ENCODE data around the gene WHAMM. TPM values are rescaled to one million over a fixed set of nuclear protein-coding genes. Genes with fewer than 3 reads are reported as not detected.
"Not testable (repeated sequence)": the region's sequence is repeated elsewhere in the genome, so short reads cannot be mapped to it uniquely, and the experiment has no call there.

The WHAMM gene
- total RNA-seq, 1 donor from 2014 or later = 7.9 TPM

DNA sequence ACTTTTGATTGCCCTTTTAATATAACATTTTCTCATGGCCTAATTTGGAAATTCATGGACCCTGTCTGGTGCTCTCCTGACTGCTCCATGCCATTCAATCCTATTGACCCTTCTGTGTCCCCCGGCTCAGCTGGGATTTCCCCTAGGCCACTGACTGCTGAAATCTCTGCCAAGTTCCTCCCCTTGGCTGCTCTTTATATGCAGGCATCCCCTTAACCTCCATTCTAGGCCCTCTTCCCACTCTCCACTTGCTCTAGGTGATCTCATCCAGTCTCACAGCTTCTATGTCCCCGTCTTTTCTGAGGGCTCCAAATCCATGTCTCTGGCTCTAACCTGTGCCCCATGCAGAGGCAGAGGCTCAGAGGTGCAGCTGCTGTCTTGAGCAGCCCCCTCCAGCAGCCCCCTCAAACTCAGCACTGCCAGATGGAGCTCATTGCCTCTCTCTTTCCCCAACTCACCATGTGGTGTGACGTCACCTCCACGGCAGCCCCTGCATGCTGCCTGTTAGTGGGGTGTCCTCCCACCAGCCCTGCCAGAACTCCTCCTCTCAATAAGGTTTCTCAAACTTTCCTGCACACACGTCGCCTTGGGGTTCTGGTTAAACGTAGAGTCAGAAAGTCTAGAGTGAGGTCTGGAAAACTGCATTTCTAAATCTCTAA, 10.1 kb upstream of the WHAMM start:
- DNase-seq (ENCODE audit: extremely low read depth, low read depth, low spot score) = no peak

DNA sequence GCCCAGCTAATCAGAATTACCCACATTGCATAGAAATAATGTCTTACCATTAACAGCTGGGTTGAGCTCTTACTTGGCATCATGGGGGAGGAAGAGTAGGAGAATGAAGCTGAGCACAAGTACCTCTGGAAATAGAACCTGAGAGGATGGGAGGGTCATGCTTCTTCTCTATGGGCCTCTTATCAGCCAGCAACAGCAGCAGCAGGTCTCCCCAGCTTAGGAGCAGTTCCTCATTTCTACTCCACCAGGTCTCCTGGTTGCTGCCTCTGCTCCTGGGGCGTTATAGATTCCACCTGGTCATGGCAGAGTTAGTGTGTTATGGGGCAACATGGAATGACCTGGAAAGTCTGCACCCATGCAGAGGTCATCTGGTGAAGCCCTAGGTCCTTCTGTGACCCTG, 6.9 kb upstream of the WHAMM start:
- DNase-seq (ENCODE audit: extremely low read depth, low read depth, low spot score) = no peak

DNA sequence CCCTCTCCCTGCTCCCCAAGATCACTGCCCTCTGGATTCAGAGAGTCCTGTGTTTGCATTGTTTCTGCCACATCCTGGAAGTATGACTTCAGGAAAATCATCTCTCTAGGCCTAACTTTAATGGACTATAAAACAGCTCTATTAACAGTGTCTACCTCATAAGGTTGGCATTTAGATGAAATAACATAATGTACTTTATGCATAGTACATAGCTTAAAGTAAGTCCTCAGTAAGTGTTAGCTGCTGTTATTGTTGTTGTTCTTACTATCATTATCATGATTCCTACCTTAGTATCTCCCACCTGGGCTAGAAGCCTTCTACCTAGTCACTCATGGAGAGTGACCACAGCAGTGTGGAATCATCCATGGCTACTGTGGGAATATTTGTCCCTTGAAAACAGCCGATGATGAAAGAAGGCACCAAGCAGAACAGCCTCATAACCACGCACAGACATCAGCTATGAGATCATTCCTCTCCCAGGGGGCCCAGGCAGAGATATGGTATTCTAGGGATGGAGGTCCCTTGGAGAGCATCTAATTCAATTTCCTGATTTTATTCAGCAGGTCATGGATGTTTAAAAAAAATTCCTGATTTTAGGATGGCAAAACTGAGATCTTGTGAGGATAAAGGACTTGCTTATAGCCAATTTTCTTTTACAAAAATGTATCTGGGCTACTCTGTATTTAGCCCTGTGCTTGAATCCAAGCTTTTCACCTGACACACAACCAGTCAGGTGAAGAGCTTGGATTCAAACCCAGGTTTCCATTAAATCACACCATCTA, 5.4 kb upstream of the WHAMM start:
- no peak for DNase-seq (ENCODE audit: extremely low read depth, low read depth, low spot score)

DNA sequence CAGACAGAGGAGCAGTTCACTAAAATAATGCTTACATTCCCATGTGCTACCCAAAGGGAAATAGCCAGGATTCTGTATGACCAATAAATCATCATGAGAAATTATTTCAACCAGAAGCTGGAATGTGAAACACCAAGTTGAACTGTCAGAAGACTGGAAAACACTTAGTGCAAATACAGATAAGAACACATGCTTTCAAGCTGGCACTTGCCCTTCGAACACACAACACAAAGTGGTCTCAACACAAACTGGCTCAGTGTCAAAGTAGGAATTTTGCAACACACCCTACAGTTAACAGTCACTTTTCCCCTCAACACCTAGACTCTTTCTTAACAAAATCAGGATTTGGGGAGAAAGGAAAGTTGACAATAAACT, 4.9 kb upstream of the WHAMM start:
- DNase-seq (ENCODE audit: extremely low read depth, low read depth, low spot score) = no peak

DNA sequence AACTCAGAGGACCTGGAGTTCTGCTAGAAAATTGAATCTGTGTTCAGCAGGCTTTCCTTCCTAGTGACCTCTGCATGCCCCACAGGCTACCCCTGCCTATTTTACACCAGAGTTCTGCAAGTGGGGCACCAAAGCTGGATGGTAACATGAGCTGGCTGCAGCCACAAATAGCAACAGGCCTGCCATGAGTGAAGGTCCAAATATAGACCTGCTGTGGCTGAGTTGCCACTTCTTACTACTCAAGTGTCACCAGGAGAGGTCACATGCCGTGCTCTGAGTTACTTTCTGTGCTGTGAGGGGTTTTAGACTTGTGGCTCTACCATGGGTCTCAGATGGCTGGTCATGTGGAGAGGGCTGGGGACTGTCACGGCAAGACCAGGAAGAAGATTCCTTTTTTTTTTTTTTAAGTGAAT, 3.4 kb upstream of the WHAMM start, which contains the start of gene FSD2:
Gene FSD2, minus strand, starts transcription at position 76 of the 413 bp plus-strand sequence. CDS start 18,679 bp downstream, outside the sequence.
- DNase-seq (ENCODE audit: extremely low read depth, low read depth, low spot score) = no peak

DNA sequence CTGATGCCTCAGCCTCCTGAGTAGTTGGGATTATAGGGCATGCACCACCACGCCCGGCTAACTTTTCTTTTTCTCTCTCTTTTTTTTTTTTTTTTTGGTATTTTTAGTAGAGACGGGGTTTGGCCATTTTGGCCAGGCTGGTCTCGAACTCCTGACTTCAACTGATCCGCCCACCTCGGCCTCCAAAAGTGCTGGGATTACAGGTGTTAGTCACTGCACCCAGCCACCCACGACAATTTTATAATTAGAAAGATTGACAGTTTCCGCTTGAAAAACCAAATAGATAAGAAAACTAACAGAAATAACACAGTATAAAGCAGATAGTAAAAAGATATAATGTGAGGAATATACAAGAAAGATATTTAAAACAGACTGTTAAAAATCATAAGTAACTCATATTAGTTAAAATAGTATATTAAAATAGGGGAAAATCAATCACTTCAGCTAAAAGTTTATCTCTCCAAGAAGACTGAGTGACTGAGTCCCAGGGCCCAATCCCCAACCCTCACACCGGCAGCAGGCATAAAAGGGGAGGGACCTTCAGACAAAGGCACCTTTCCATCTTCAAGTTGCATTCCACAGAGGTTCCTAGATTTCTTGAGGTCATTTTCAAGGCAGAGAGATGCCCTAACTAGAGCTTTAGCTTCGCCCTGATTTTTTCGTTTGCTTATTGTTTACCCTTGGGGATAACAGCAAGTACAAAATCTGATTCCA, 1.4 kb upstream of the WHAMM start:
- no peak for DNase-seq (ENCODE audit: extremely low read depth, low read depth, low spot score)

DNA sequence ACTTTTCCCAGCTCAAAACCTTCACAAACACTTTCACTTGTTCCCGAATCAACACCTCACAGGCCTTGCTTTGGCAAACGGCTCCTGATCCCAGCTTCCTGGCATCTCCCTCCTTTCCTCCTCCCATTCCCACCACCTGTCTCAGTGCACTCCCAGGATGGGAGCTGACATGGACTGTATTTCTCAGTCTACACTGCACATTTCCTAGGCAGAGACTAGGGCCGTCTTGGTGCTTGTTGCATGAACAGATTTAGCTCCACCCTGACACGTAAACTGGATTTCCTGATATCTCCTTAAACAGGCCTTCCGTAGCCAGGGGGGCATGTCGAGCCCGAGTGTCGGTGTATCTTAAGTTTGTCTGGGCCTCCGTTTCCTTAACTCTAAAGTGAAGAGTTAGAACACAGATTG, 790 bp upstream of the WHAMM start:
- DNase-seq (ENCODE audit: extremely low read depth, low read depth, low spot score) = no peak

DNA sequence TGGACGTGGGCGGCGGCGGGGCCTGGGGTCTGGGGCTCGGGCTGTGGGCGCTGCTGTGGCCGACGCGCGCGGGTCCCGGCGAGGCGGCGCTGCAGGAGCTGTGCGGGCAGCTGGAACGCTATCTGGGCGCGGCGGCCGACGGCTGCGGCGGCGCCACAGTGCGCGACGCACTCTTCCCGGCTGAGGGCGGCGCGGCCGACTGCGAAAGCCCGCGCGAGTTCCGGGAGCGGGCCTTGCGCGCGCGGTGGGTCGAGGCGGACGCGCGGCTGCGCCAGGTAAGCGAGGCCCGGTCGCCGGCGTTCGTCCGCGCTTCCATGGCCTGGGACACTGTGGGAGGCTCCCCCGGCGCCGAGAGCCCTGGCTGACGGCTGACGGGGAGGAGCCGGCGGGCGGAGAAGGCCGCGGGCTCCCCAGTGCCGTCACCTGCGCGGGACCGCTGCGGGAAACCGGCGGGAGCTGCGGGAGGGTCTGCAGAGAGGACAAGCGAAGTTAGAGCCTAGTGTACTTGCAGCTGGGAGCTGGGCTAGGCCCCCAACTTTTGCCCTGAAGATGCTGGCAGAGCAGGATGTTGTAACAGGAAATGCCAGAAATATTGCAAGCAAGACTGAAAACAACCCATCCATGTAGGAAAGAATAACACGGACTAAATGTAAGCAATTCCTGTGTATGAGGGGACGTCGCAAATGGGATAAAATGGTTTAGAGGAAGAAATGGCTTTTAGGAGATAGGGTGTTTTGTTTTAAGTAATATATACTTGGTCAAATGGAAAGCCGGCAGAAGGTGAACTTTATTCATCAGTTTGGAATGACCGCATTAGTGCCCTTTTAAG, 847 bp downstream of the WHAMM start:
- DNase-seq (ENCODE audit: extremely low read depth, low read depth, low spot score) = no peak

DNA sequence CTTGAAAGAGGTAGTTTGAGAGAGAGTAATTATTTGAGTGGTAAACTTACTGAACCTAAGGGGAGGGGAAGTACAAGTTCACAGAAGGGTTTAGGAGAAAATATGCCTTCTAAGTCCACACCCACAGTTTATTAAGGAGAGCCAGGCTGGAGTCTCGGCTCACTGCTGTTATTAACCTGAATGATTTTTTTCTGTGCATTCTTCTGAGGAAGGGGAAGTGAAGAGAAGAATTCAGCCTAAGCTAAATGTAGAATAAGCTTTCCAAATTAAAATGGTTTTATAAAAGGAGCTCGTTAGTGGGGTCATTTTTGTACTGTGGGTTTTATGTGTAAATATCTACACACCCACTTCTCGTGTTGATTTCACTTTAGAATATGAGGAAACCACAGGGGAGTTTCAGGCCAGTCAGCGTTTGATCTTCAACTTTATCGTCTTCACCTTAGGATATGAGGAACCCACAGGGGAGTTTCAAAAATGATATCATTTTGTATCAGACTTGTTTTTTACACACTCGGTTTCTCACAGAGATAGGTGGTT, 1.5 kb downstream of the WHAMM start:
- DNase-seq (ENCODE audit: extremely low read depth, low read depth, low spot score) = no peak

DNA sequence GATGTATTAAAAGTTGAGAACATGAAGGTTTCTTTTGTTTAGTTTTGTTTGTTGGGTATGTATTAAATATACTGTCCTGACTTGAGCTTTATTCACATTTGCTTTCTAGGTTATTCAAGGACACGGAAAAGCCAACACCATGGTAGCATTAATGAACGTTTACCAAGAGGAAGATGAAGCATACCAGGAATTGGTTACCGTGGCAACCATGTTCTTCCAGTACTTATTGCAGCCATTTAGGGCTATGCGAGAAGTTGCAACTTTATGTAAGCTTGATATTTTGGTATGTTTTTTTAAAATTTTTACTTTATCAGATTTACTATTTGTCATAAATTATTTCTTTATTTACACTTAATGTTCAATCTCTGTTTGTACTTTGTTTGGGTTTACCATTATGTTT, 3.6 kb downstream of the WHAMM start:
- DNase-seq (ENCODE audit: extremely low read depth, low read depth, low spot score) = no peak

DNA sequence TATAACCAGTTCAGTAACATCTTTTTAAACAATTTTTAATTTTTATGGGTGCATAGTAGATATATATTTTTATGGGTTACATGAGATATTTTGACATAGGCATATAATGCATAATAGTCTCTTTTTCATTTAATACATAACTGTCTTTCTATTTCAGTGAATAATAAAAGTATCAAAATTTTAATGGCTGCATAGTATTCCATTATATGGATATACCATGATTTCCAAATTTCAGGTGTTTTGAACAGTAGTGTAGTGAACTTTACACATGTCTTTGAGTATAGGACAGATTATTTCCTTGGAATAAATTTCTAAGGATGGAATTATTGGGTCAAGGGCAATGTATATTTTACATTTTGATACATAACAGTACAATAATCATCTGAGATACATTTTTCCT, 10.7 kb downstream of the WHAMM start:
- DNase-seq (ENCODE audit: extremely low read depth, low read depth, low spot score) = no peak

DNA sequence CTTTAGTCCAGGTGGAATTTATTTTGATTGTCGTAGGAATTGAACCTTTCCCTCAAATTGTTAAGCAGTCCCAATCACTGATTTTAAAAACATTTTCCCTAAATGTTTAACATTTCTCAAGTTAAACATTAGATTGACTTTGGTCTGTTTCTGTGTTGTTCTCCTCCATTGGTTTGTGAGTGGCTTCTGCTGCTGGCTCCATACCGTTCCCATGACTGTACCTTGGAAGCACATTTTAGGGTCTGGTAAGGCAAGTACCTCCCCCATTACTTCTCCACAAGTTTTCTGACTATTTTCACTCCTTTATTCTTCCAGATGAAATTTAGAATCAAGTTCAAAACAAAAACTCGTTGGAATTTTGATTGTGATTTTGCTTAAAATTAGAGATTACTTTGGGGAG, 12.0 kb downstream of the WHAMM start:
- DNase-seq (ENCODE audit: extremely low read depth, low read depth, low spot score) = not testable (repeated sequence)

DNA sequence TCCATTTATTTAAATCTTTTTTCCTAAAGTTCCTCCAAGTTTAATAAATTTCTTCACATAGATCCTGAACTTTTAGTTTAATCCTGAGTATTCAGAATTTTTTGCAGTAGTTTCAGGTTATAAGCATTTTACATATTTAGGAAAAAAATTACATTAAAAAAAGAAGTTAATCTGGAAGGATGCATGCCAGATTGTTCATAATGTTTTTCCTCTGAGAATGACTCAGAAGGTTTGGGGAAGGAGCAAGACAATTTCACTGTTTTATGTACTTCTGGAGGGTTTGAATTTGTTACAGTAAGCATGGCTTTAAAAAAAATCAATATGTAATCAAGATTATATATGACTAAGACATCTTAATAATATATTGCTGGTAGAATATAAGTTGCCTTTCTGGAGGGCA, 12.4 kb downstream of the WHAMM start:
- DNase-seq (ENCODE audit: extremely low read depth, low read depth, low spot score) = not testable (repeated sequence)

DNA sequence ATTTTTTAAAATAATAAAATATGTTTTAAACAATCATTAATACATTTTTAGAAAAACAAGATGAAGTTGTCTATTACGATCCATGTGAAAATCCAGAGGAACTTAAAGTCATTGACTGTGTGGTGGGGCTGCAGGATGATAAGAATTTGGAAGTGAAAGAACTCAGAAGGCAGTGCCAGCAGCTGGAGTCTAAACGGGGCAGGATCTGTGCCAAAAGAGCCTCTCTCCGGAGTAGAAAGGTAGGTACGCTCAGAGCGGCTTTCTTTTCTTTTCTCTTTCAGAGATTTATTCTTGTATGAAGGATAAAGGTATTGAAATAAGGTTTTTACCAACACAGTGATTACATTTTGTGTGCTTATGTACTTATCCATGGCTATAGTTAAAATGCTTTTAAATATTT, 13.6 kb downstream of the WHAMM start:
- no peak for DNase-seq (ENCODE audit: extremely low read depth, low read depth, low spot score)

DNA sequence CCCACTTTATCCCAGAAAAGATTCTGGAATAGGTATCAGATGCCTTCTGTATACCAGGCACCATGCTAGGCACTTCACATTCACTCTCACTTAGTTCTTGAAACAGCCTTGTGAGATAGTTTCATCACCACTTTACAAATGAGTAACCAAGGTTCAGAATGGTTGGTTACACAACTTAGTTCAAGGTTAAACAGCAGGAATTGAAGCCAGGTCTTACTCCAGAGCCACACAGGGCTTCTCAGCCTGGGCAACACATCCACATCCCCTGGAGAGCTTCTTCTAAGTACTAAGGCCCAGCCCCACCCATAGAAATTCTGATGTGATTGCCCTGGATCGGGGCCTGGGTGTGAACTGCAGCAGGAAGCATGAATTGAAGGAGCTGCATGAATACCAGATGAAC, 18.6 kb downstream of the WHAMM start:
- no peak for DNase-seq (ENCODE audit: extremely low read depth, low read depth, low spot score)

DNA sequence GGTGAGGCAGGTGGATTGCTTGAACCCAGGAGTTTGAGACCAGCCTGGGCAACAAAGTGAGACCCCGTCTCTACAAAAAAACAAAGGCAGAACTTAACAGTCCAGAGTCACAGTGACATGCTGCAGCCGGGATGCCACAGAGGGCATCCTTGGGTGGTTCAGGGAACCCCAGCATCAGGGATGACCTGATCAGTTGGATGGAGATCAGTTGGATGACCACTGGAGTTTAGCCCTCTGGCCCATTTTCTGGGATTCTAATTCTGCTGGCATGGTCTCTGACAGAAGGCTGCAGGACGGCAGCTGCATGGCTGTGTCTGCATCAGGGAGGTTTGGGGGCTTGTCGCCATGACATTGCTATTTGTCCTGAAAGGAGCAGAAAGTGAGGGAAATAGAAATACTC, 19.8 kb downstream of the WHAMM start:
- DNase-seq (ENCODE audit: extremely low read depth, low read depth, low spot score) = no peak

DNA sequence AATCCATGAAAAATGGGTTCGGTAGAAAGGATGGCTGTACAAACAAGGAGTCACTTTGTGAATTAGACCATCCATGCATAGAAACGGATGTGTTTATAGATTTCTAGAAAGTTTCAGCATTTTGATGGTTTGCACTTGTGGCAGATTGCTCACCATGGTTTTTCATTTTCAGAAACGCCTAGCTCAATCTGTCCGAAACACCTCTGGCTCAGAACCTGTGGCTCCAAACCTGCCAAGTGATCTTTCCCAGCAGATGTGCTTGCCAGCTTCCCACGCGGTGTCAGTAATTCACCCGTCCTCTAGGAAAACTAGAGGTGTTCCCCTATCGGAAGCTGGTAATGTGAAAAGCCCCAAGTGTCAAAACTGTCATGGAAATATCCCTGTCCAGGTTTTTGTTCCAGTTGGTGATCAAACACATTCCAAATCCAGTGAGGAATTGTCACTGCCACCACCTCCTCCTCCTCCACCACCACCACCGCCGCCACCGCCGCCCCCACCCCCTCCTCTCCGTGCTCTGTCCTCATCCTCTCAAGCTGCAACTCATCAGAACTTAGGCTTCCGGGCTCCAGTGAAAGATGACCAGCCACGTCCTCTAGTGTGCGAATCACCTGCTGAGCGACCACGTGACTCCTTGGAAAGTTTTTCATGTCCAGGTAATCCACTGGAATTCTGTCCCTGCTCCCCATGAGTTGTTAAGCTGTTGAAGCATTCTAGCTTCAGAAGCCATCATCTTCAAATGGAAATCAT, 21.2 kb downstream of the WHAMM start:
- DNase-seq (ENCODE audit: extremely low read depth, low read depth, low spot score) = no peak

DNA sequence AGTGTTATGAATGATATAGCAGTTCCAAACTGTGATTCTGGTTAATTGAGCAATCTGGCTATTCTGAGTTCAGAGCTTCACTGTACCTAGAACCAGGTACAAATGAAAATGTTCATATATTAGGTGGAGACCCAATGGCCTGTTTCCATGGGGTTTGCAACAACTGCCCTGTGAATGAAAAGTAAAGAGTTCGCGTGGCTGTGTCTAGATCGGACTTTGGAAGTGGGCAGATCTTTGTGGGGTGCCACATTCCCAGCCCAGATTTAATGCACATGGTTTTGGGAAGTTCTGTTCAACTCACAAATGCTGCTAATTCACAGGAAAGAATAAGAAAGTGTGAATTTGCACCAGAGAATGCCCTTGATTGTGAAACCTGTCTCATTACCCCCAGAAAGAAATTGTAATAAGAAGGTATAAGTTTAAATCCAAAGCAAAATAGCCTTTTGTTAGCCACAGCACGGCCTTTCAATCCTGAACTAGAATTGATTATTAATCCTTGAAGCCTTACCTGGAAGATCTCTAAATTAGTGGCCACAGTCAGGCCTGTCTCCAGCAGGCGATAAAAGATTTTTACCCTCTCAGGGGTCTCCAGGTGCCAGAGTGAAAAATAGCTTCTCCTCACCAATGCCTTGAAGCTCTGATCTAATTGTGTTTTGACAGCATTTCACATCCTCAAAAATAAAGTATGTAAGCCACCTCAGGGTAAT, 22.6 kb downstream of the WHAMM start:
- DNase-seq (ENCODE audit: extremely low read depth, low read depth, low spot score) = no peak

DNA sequence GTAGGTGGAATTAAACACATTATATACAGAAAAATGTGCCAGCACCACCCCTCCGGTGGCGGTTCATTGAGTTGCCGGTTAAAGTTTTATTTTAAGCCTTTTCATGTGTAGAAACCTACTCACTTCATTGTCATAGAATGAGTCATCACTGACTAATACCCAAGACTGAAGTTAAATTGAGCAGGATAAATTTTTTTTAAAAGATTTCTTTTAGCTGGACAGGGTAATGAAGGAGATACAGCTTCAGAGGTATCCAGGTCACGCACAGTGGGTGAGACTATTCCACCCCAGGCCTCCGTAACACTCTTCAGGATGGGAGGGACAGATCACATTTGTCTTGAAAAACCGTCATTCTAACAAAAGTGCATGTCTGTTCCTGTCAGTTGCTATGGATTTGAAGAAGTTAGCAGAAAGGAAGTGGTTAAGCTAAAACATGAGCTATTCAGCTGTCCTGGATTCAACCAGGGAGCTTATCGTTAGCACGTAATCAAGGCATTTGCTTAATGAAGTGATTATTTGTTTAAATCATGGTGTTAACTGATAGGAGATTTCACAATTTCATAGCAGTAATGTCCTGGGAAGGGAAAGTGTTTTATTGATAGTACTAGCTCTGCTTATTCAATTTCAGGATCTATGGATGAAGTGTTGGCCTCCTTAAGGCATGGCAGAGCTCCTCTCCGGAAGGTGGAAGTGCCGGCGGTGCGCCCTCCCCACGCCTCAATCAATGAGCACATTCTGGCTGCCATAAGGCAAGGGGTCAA, 23.4 kb downstream of the WHAMM start:
- no peak for DNase-seq (ENCODE audit: extremely low read depth, low read depth, low spot score)

All from glomerular endothelial cell (primary cell).